SK-N-SH (cell line): ENCODE measurements around the gene CEP89.

Source experiments
- CTCF ChIP-seq: fragments of 200-600 bp; sonication (generic); IDR thresholded peaks from 2 replicates; pipeline ENCODE4 v1.6.1; 2017; ENCODE audit warnings: antibody characterized with exemption, mild to moderate bottlenecking, moderate library complexity
- POLR2AphosphoS5 ChIP-seq: IDR thresholded peaks from 2 replicates; pipeline ENCODE4 v1.6.1; 2012; ENCODE audit warnings: low read depth, low read length
- RAD21 ChIP-seq: IDR thresholded peaks from 2 replicates; pipeline ENCODE4 v1.6.1; 2012; ENCODE audit warnings: mild to moderate bottlenecking, low read length
- SMC3 ChIP-seq: IDR thresholded peaks from 2 replicates; pipeline ENCODE4 v1.6.1; 2012; ENCODE audit warnings: low read depth, low read length, improper control_type of control experiment
- TEAD4 ChIP-seq: IDR thresholded peaks from 2 replicates; pipeline ENCODE4 v1.4.0; 2012; ENCODE audit warnings: mild to moderate bottlenecking, borderline replicate concordance; ENCODE audit not compliant: insufficient read depth

DNA sequence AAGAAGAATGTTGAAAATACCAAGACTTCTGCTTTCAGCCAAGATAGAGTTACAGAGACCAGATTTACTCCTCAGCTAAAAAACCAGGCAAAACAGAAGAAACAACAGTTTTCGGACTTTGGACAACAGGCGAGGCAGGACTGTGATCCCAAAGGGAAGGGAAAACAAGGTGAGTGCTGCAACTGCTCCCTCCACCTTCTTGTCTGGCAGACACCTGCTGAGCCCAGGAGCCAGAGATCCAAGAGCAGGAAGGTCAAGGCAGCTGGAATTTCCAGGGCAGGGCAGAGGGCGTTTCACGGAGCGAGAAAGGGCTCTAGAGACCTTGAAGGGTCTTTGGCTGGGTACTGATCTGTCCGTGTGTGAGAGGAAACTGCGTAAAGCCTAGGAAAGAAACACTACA lies 69.3 kb downstream of the CEP89 start:
- TF ChIP-seq TEAD4 (no peak), SMC3 (no peak), POLR2AphosphoS5 (no peak), CTCF (no peak), RAD21 (no peak)
